ENCODE data around the gene CXXC1. TPM values are rescaled to one million over a fixed set of nuclear protein-coding genes. Genes with fewer than 3 reads are reported as not detected.

The CXXC1 gene
- total RNA-seq, result 100 to 1,000 TPM; 109 to 137 TPM
- 73.4 TPM for polyA plus RNA-seq (ENCODE audit: insufficient read depth, low read depth, low replicate concordance)
- long read RNA-seq, donor 1, transcript CXXC1-201 (15 exons, 2,936 nt), result minor isoform, 7 of 44 reads
- long read RNA-seq, donor 1, transcript CXXC1-209 (2 exons, 802 nt), result major isoform, 27 of 44 reads
- long read RNA-seq, donor 1, partial matches to known transcripts, result 6 of 44 reads
- long read RNA-seq, donor 1, other reads (novel, unspliced or antisense), result 0 of 44 reads
- long read RNA-seq, donor 2, transcript CXXC1-201 (15 exons, 2,936 nt), result minor isoform, 5 of 14 reads
- long read RNA-seq, donor 2, transcript CXXC1-209 (2 exons, 802 nt), result major isoform, 7 of 14 reads
- long read RNA-seq, donor 2, partial matches to known transcripts, result 0 of 14 reads
- long read RNA-seq, donor 2, other reads (novel, unspliced or antisense), result 0 of 14 reads

GRCh38 chr18:50287441-50288347, at the start of gene CXXC1:
TSS of gene CXXC1 (minus strand) at chr18:50287692. CDS start at chr18:50287589, 103 bp downstream.
- peak; percentile 100 for DNase-seq
- Histone ChIP-seq H3K27ac (peak within 1 kb of the TSS; percentile 87 to 90), H3K9me3 (no peaks in the 10 kb centered on the region), H3K4me1 (peaks cover 2% of the 10 kb centered on the region), H3K36me3 (ENCODE audit: low read depth, missing control alignments) (no peaks in the 10 kb centered on the region), H3K27me3 (no peaks in the 10 kb centered on the region), H3K4me3 (peak within 1 kb of the TSS; percentile 69 to 72)
- TF ChIP-seq CTCF (IDR thresholded peaks at IDR 0.05) (peak; percentile 19 to 60 (median 52)), POLR2A (IDR thresholded peaks at IDR 0.05) (no peak)
- intact Hi-C loops (cut with DNase I; ENCODE audit: low total_unique reads), result no loop called here
- whole genome bisulfite sequencing, 2 donors, result 0% methylated on average over 49 to 76 of the region's 76 CpGs

- WGBS, 2 donors, result 74 to 76% methylated on average over 7 of the region's 7 CpGs
- no peaks in the 10 kb centered on the region for H3K27me3 ChIP-seq
- no peak for TF ChIP-seq POLR2A (IDR thresholded peaks at IDR 0.05)
- no peak for TF ChIP-seq CTCF (IDR thresholded peaks at IDR 0.05)
- DNase-seq, result no peak
- H3K36me3 ChIP-seq (ENCODE audit: low read depth, missing control alignments), result no peaks in the 10 kb centered on the region
- no peak overlapping the region for H3K27ac ChIP-seq
- no peaks in the 10 kb centered on the region for H3K4me1 ChIP-seq
- no peak overlapping the region for H3K4me3 ChIP-seq
- no peaks in the 10 kb centered on the region for H3K9me3 ChIP-seq
- intact Hi-C loops (cut with DNase I; ENCODE audit: low total_unique reads), result no loop called here
Observed at GRCh38 chr18:50334546-50335152, 47.2 kb upstream of the CXXC1 start.

GRCh38 chr18:50331691-50332090, 44.2 kb upstream of the CXXC1 start:
- 73 to 81% methylated on average over 1 of the region's 1 CpG for WGBS, 2 donors
- no peak for DNase-seq
- no peaks in the 10 kb centered on the region for H3K36me3 ChIP-seq (ENCODE audit: low read depth, missing control alignments)
- H3K27ac ChIP-seq, result no peak overlapping the region
- no peaks in the 10 kb centered on the region for H3K9me3 ChIP-seq
- intact Hi-C loops (cut with DNase I; ENCODE audit: low total_unique reads), result no loop called here
- no peak for TF ChIP-seq CTCF (IDR thresholded peaks at IDR 0.05)
- TF ChIP-seq POLR2A (IDR thresholded peaks at IDR 0.05), result no peak
- no peaks in the 10 kb centered on the region for H3K4me1 ChIP-seq
- no peak overlapping the region for H3K4me3 ChIP-seq
- H3K27me3 ChIP-seq, result no peaks in the 10 kb centered on the region

- intact Hi-C loops (cut with DNase I; ENCODE audit: low total_unique reads), result no loop called here
- no peaks in the 10 kb centered on the region for H3K27me3 ChIP-seq
- no peak overlapping the region for H3K4me3 ChIP-seq
- no peaks in the 10 kb centered on the region for H3K36me3 ChIP-seq (ENCODE audit: low read depth, missing control alignments)
- H3K27ac ChIP-seq, result no peak overlapping the region
- no peaks in the 10 kb centered on the region for H3K4me1 ChIP-seq
- TF ChIP-seq POLR2A (IDR thresholded peaks at IDR 0.05) (no peak), CTCF (IDR thresholded peaks at IDR 0.05) (no peak)
- no peaks in the 10 kb centered on the region for H3K9me3 ChIP-seq
- no peak for DNase-seq
Observed at GRCh38 chr18:50330176-50330575, 42.7 kb upstream of the CXXC1 start.
